Keratinocyte (primary cell): ENCODE measurements around the gene FCF1.
"Not testable (repeated sequence)": the region's sequence is repeated elsewhere in the genome, so short reads cannot be mapped to it uniquely, and the experiment has no call there.

Source experiments
- CTCF ChIP-seq, 3 experiments: IDR thresholded peaks in 1 of 3; conservative IDR thresholded peaks in 1 of 3; optimal IDR thresholded peaks in 1 of 3; 2 replicates in 2 of 3; 3 replicates in 1 of 3; pipeline versions ENCODE3 to v1.5.1; 2011; ENCODE audit warnings: low read length in 3 of 3, mild to moderate bottlenecking in 3 of 3, moderate library complexity in 2 of 3, control low read depth in 1 of 3, inconsistent platforms in 1 of 3; ENCODE audit not compliant: insufficient read depth in 2 of 3; ENCODE audit errors: extremely low read depth in 1 of 3
- EZH2 ChIP-seq: IDR thresholded peaks from one replicate; pipeline ENCODE4 v1.6.1; 2012; ENCODE audit warnings: inconsistent platforms, mild to moderate bottlenecking, low read length, moderate library complexity

GRCh38 chr14:74758505-74758904, 45.6 kb downstream of the FCF1 start:
- TF ChIP-seq EZH2; CTCF (optimal IDR thresholded peaks at IDR 0.05 in 1 of 3, IDR thresholded peaks at IDR 0.05 in 1 of 3, conservative IDR thresholded peaks at IDR 0.05 in 1 of 3; ENCODE audit: extremely low read depth in 1 of 3, insufficient read depth in 2 of 3, low read length in 3 of 3): not testable (repeated sequence)
